GM19025 (cell line): Measurements from ENCODE around the gene BEGAIN.
"Not testable (repeated sequence)": the region's sequence is repeated elsewhere in the genome, so short reads cannot be mapped to it uniquely, and the experiment has no call there.

Experiments
- ATAC-seq: cut with Tn5 transposase; IDR thresholded peaks from one replicate; pipeline ENCODE4 v1.9.1; 2021; ENCODE audit warnings: mild to moderate bottlenecking, low read depth, moderate library complexity; ENCODE audit not compliant: unreplicated experiment

The BEGAIN gene

GRCh38 chr14:100525615-100526014, 61.6 kb downstream of the BEGAIN start:
- no peak for ATAC-seq

- no peak for ATAC-seq
These were observed 62.3 kb downstream of the BEGAIN start for GRCh38 chr14:100524933-100525243.

GRCh38 chr14:100524233-100524932, 62.8 kb downstream of the BEGAIN start:
- ATAC-seq: no peak

GRCh38 chr14:100523843-100524169, 63.4 kb downstream of the BEGAIN start:
- no peak for ATAC-seq

- no peak for ATAC-seq
These were observed 63.9 kb downstream of the BEGAIN start for GRCh38 chr14:100523131-100523842.

GRCh38 chr14:100522616-100523099, 64.6 kb downstream of the BEGAIN start:
- ATAC-seq: no peak

- ATAC-seq: not testable (repeated sequence)
These were observed 81.2 kb downstream of the BEGAIN start for GRCh38 chr14:100506053-100506452.

GRCh38 chr14:100504372-100505078, 82.7 kb downstream of the BEGAIN start:
- no peak for ATAC-seq

GRCh38 chr14:100503251-100503650, 84.0 kb downstream of the BEGAIN start:
- ATAC-seq: no peak

GRCh38 chr14:100502622-100503220, 84.5 kb downstream of the BEGAIN start:
- no peak for ATAC-seq

GRCh38 chr14:100500128-100500527, 87.1 kb downstream of the BEGAIN start:
- ATAC-seq: no peak

GRCh38 chr14:100498068-100498467, 89.1 kb downstream of the BEGAIN start:
- no peak for ATAC-seq

- no peak for ATAC-seq
These were observed 91.3 kb downstream of the BEGAIN start for GRCh38 chr14:100495917-100496316.

- no peak for ATAC-seq
These were observed 92.6 kb downstream of the BEGAIN start for GRCh38 chr14:100494645-100495044.

- ATAC-seq: no peak
These were observed 97.0 kb downstream of the BEGAIN start for GRCh38 chr14:100490252-100490651.

- no peak for ATAC-seq
These were observed 99.2 kb downstream of the BEGAIN start for GRCh38 chr14:100488057-100488456.

GRCh38 chr14:100487304-100487703, 99.9 kb downstream of the BEGAIN start:
- no peak for ATAC-seq
